Measurements from ENCODE around the gene MYH11.

Gene MYH11

DNA sequence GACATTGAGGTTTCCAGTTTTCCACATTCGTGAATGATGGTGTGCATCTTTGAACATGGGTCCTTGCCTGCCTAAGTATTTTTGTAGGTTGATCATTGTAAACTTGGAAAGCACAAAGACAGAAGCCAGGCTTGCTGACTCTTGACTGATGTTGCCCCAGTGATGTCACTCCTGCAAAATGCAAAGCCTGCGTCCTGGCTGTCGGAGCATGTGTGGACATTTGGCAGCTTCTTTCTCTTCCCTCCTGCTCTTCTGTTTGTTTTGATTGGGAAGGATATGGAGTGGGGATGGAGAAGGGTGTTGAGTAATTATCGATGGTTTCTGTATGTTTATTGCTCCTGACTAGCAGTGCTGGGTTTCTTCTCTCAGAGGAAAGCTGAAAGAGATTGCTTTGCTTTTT is 203.6 kb downstream of the MYH11 start:
- POLR2A ChIA-PET: no interaction called here
- DNase-seq: no peak
- Histone ChIP-seq H3K27ac (ENCODE audit: insufficient read depth in 1 of 2, low read depth in 1 of 2, low read length in 2 of 2, poor library complexity in 1 of 2, severe bottlenecking in 2 of 2) (no peak overlapping the region), H3K27me3 (replicated peaks in 2 of 5; ENCODE audit: control insufficient read depth in 4 of 5, insufficient read depth in 5 of 5, low read length in 4 of 5) (no peaks in the 10 kb centered on the region), H3K36me3 (ENCODE audit: control insufficient read depth in 4 of 4, insufficient read depth in 4 of 4, low read length in 3 of 4) (peaks cover 0 to 21% (median 12%) of the 10 kb centered on the region in 4 experiments), H3K4me1 (ENCODE audit: control extremely low read depth in 1 of 4, control insufficient read depth in 4 of 4, insufficient read depth in 4 of 4, low read length in 3 of 4) (peaks cover 0 to 26% (median 20%) of the 10 kb centered on the region in 4 experiments), H3K4me3 (ENCODE audit: control insufficient read depth in 1 of 7, extremely low read depth in 1 of 7, insufficient read depth in 4 of 7, low read depth in 2 of 7, low read length in 6 of 7) (no peak overlapping the region), H3K9me3 (ENCODE audit: control extremely low read depth in 1 of 5, control insufficient read depth in 4 of 5, insufficient read depth in 2 of 5, low read depth in 1 of 5, low read length in 4 of 5) (no peaks in the 10 kb centered on the region)
- CTCF ChIA-PET: interaction anchor here (0.8 to 2.4 kb wide), 4 partner anchors 10 to 19 kb away, joined by 3 to 7 read pairs (median 4); partner anchors contain the start of gene MARF1
- WGBS (ENCODE audit: insufficient coverage): 98% methylated on average over 4 of the region's 4 CpGs

Data from common myeloid progenitor, CD34-positive (primary cell).